OCI-LY1 (cell line): Measurements from ENCODE around the gene PARD3.
"Not testable (repeated sequence)": the region's sequence is repeated elsewhere in the genome, so short reads cannot be mapped to it uniquely, and the experiment has no call there.

ENCODE experiments used
- CTCF ChIP-seq: fragments of 200-600 bp; sonication (generic), shearing (Covaris generic); IDR thresholded peaks from 2 replicates; pipeline ENCODE4 v1.5.1; 2017; ENCODE audit warnings: mild to moderate bottlenecking, antibody characterized with exemption, low read length, moderate library complexity, mixed read lengths
- EZH2 ChIP-seq: fragments of 200-600 bp; sonication (generic), shearing (Covaris generic); IDR thresholded peaks from 2 replicates; pipeline ENCODE4 v1.8.0; 2017; ENCODE audit warnings: borderline replicate concordance, mixed run types, mild to moderate bottlenecking, antibody characterized with exemption, low read length, moderate library complexity, mixed read lengths

- TF ChIP-seq CTCF, EZH2: not testable (repeated sequence)
Measured at GRCh38 chr10:34268410-34268809, 546.7 kb downstream of the PARD3 start.
